Stimulated activated CD4-positive, alpha-beta T cell treated with anti-CD3 and anti-CD28 coated beads, Interleukin-2, amount 100 ng/mL, for 24 hours (primary cell): ENCODE data around the gene SEC23B.
A peak's percentile ranks its signal among the peaks of the same experiment; 100 is the strongest.
"Not testable (repeated sequence)": the region's sequence is repeated elsewhere in the genome, so short reads cannot be mapped to it uniquely, and the experiment has no call there.

Experiments used
- DNase-seq, 2 donors: peaks; one replicate each; pipeline ENCODE4 v3.0.0-alpha.2; 2020

The SEC23B gene

DNA sequence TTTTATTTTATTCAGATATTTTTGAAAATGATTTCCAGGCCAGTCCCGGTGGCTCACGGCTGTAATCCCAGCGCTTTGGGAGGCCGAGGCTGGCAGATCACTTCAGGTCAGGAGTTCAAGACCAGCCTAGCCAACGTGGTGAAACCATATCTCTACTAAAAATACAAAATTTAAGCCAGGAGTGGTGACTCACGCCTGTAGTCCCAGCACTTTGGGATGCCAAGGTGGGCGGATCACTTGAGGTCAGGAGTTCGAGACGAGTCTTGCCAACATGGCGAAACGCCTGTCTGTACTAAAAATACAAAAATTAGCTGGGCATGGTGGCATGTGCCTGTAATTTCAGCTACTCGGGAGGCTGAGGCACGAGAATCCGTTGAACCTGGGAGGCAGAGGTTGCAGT lies 19.0 kb downstream of the SEC23B start:
- not testable (repeated sequence) for DNase-seq

DNA sequence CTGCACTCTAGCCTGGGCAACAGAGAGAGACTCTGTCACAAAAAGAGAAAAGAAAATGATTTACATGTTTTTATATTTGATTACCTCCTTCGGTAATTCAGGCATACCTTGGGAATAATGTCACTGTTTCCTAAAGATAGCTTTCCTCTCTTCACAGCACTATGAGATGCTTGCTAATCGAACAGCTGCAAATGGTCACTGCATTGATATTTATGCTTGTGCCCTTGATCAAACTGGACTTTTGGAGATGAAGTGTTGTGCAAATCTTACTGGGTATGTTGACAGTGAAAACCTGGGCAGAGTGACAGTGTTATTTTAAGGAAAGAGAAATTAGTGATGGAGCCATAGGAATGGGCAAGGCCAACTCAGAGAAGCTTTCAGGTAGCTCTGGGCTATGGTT lies 19.6 kb downstream of the SEC23B start:
- no peak for DNase-seq

DNA sequence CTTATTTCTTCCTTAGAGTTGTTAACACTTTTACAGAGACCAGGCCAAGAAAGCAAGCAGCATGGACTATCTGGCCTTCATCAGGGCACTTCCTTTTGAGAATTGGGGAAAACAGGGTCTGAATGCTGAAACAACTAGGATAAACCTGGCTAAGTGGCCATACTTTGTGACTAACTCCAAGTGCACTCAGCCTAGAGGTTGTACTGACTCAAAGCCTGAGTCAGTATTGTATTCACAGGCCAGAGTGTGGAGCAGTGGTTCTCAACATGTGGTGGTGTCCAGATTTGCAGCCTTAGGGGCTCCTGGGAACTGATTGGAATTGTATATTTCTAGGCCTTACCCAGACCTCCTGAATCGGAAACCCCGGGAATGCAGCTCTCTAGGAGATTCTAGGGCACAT lies 20.1 kb downstream of the SEC23B start:
- no peak for DNase-seq

DNA sequence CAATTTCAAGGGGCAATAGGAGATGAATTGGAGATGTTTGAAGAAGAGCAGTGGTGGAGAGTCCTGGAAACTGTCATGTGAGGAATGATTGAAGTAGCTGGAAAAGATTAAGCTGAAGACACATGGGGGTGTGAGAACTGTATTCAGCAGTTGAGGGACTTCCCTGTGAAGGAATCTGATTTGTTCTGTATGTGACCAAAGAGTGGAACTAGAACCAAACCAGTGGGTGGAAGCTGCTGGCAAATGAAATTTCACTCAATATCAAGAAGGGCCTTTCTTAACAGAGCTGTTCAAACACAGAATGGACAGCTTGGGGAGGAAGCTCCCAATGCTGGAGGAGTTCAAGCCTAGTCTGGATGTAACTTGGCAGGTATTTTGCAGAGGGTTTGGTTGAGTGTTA lies 21.3 kb downstream of the SEC23B start:
- DNase-seq, result no peak

DNA sequence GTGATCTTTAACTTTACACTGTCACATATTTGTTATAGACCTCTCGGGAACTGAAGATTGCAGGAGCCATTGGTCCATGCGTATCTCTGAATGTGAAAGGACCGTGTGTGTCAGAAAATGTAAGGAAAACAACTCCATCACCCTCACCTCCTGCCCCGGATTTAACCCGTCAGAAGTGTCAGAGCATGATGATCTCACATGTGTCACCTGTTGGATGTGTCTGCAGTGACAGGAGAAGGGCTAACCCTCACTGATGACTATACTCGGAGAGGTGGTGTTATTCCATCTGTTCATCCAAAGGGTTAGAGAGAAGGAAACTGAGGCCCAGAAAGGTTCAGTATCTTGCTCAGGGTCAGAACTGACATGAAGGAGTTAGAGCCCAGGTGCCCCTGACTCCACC lies 24.9 kb downstream of the SEC23B start:
- no peak for DNase-seq

DNA sequence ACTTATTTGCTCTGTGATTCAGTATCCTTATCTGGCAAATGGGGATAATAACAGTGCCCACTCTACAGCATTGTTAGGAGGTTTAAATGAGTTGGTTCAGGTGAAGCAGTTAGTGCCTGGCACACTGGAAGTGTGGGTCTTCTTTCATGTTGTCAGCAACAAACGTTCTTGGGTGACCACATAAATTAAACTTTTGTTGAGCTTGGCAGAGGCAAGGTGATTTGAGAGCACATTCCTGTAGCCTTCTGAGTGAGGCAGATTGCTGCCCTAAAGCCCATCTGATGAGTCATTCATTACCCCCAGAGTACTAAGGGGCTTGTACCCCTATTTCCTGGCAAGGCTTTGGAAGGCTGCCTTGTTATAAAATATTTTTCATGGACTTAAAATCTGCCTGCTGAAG lies 25.8 kb downstream of the SEC23B start:
- no peak for DNase-seq

DNA sequence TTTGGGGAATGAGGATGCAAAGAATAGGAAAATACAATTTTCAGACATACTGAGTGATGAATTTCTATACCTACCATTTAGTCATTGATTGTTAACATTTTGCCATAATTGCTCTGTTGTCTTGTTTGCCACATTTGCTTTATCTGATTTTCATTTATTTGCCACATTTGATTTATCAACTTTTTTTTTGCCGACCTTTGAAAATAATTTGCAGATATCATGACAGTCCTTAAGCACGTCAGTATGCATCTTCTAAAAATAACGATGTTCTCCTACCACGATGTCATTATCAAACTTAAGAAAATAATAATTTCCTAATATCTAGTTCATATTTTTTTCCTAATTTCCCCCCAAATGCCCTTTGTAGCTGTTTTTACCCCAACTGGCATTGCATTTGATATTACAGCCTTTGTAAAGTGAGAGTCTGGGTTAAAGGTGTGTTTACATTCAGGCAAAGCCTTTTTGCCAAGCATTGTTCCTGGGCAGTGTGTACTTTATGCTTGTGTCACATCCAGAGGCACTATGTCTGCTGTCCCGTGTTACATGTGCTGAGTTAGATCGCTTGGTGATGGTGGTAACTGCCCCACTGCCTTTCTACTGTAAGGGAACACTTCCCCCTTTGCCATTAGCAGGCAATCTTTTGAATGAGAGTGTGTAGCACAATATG lies 26.4 kb downstream of the SEC23B start:
- no peak for DNase-seq

DNA sequence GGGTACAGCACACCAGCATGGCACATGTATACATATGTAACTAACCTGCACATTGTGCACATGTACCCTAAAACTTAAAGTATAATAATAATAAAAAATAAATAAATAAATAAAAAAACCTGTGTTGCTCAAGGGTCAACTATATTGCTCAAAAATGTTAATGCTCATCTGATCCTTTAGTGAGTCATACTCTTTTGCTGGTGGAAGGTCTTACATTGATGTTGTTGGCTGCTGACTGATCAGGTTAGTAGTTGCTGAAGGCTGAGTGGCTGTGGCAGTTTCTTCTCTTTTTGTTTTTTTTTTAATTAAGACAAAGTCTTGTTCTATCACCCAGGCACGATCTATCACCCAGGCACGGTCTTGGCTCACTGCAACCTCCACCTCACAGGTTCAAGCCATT lies 29.9 kb downstream of the SEC23B start:
- DNase-seq, result no peak

DNA sequence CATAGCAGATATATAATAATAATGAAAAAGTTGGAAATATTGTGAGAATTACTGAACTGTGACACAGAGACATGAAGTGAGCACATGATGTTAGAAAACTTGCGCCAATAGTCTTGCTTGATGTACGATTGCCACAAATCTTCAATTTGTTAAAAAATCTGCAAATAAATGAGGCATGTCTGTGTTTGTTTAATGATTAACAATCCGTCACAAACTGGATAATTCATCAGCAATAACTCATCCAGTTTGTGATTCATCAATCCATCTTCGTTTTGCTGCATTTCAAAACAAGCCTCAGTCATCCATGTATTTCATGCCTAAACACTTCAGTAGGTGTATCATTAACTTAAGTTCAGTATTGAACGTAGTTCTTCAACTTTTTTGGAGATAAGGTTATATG lies 34.0 kb downstream of the SEC23B start:
- no peak for DNase-seq

DNA sequence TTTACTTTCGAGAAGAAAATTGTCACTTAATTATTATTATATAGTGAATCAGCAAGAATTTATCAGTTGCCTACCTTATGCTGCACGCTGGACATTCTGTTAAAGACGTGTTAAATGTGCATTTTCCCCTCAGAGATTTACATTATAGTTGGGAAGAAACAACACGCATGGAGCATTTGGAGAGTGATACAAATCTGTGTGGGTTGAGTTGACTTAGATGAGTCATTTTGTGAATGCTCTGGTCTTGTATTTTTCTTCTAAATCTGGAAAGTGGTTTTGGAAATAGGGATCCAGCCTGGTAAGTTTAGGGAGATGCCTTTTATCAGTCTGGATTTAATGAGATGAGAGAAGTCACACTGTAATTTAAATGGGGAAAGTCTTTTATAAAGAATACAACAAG lies 35.5 kb downstream of the SEC23B start:
- no peak for DNase-seq

DNA sequence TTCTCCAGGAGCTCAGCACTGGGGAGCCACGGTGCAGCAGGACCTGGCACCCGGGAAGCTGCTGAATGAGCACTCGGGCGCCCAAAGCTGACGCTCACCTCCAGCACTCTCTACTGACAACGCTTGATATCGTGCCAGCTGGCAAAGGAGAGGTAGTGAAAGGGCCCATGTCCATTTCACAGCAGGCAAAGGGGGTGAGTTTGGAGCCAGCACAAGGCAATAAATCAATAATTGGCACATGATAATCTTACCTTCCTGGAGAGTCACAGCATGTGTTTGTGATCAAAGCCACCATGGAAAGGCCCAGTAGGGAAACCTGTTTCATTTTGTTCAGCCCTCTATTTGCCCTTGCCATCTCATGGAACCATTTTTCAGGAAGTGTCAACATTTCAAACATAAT lies 36.2 kb downstream of the SEC23B start:
- no peak for DNase-seq

DNA sequence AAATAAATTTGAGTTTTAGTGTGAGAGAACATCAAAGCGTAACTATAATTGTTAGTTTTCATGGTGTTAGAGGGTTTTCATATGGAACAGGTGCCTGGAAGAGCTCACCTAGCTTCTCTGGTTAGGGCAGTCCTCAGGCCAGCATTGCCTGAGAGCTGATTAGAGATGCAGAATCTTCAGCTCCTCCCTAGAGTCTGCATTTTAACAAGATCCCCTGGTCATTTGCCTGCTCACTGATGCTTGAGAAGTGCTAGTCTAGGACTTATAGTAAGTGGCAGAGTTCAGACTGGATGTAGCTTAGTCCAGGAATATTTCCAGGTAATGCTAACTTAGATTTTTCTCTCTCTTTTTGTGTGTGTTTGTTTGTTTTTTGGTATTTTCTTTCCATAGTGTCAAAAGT lies 37.8 kb downstream of the SEC23B start:
- DNase-seq, result no peak

DNA sequence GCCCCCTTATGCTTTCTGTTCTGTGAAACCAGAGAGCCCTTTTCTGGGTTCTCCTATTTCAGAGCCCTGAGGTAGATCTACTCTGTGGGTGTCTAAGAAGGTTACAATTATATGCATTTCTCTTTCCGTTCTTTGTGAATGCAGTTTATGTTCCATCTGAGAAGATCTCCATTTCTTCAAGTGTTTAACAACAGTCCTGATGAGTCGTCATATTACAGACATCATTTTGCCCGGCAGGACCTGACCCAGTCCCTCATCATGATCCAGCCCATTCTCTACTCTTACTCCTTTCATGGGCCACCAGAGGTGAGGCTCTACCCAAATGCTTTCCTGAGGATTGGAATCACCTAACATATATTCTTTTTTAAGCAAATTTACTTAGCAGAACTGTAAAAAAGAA lies 40.7 kb downstream of the SEC23B start:
- DNase-seq, result no peak

DNA sequence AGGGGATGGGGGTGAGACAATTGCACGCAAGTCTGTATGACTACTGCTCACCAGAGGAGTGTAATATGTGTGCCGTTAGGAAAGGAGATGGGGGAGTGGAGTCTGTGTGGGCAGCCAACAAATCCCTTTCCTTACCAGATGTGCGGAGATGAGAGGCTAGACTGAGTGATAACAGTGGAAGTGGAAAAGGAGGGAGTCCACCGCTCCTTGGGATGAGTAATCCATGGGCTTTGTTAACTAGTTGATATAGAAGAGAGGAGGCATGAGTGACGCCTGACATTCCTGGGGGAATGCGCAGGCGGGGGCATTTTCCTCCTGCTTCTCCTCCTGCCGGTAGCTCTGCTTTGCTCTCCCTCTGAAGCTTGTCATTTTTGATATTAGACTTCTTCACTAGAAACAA lies 46.0 kb downstream of the SEC23B start:
- no peak for DNase-seq

DNA sequence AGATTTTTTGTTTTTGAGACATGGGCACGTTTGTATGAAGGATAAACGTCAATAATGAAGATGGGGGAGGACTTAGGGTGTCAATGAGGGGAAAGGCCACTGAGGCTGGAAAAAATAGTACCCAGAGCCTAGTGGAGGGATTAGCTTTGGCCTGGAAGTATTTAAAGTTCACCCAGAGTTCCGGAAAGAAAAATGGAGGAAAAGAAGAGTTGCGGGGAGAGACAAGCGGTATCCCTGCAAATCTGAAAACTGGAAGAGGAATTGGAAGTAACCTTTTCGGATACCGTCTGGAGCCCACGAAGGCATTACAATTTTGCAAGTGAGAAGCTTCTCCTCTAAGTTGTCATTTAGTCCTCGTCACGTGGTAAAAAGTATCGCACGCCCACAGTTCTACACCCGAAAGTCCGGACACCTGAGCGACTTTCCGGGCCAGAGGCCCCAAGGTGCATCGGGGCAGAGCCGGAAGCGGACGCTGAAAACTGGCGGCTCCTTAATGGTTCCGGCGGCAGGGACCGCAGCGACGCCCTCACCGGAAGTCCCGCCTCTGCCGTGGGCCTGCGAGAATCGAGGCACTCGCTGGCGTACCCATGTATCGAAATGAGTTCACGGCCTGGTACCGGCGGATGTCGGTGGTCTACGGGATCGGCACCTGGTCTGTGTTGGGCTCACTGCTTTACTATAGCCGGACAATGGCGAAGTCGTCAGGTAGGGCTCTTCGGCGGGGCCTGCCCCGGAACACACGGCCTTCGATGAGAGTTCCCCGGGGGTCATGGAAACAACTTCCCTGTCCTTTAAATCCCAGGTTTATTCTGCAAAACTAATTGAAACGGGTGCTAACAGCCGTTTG lies 59.4 kb downstream of the SEC23B start, which contains the start of gene SMIM26:
SMIM26 (plus strand) TSS at position 541 of the 847 bp plus-strand sequence; CDS start at position 588, 47 bp downstream.
- peak; percentile 95 for DNase-seq

DNA sequence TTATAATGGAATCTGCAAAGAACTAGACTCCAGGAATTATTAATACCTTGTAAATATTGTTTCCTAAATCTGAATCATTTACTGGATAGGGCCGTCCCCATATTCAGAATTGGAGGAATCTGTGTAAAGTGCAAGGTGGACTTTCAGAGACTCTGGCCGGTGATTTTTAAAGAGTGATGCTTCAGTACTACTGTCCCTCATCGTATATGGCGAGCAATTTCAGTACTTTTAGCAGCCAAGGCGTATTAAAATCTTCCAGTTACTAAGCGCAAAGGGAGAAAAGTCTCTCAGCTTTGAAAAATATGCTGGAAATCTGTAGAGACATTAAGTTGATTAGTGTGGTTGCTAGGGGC lies 60.0 kb downstream of the SEC23B start:
- no peak for DNase-seq

DNA sequence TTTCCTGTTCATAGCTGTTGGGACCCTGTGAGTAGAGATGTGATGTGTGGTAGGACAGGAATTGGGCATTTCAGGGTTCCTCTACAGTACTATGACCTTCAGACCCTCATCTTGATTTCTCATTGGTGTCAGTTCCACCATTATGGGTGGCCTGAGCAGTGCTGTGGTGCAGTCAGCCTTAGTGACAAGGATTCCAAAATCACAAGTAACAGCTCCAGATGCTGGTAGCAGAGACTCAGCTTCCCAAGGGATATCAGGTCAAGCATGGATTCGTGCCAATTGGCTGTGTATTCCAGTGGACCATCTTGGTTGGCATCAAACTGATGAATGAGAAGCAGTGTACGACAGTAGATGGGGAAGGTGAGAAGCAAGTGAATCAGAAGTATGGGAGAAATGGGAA lies 63.3 kb downstream of the SEC23B start:
- no peak for DNase-seq

DNA sequence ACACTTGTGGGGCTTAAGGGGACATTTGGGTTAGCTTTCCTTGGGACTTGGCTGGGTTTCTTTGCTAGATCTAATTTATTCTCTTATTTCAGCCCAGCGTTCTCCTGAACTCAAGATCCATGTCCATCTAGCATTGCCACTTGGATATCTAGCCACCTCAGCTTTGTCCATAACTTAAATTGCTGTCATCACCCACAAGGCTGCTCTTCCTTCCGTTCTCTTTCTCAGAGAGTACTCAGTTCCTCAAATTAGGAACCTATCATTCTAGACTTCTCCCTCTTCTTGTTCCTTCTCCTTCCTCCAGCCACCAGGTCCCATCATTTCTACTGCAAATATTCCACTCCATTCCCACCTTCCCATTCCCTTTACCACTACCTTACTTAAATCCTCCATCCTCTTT lies 63.8 kb downstream of the SEC23B start:
- no peak for DNase-seq

DNA sequence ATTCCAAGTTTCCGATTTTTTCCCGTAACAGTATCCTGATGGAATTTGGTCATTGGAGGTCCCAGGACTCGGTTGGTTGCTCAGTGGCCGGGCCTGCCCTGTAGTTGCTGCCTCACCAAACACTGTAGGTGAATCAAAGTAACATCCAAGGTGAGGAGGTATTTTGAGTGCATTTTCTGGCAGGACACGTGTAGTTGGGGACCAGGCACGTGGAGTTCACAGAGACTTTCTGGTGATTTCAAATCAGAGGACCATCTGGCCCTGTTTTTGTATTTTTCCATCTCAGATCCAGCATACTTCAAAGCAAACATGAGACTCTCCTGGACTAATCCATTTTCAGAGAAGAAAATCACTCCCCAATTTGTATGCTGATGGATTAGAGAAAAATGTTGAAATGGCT lies 70.2 kb downstream of the SEC23B start:
- DNase-seq, result no peak

DNA sequence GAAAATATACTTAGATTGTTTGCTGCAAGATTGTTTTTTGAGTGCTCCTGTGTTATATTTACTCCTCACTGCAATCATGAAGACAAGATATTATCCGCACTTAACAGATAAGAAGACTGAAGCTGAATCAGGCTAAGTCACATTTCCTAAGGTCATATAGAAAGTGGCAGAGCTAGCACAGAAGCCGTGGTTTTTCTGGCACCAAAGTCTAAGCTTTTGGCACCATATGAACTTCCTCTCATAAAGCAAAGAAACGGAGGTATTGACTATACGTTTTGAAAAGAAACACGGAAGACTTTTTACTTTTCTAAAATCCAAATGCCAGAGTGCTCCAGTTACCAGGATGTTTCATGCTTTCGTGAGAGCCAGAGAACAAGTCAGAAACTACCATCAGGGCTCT lies 70.8 kb downstream of the SEC23B start:
- no peak for DNase-seq

DNA sequence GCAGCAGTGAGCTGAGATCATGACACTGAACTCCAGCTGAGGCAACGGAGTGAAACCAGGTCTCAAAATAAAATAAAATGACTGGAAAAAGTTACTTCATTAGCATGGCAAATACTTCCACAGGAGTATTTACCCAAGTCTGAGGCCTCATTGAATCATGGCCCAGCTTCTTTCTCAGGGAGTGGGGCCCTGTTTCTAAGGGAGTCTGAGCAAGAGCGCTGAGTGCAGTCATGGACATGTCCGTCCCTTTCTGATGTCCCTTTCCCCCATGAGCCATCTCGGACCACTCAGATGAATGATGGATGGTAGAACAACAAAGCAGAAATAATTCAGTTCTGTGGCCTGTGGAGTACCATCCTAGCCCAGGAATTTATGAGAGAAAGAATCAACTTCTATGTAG lies 72.3 kb downstream of the SEC23B start:
- no peak for DNase-seq

DNA sequence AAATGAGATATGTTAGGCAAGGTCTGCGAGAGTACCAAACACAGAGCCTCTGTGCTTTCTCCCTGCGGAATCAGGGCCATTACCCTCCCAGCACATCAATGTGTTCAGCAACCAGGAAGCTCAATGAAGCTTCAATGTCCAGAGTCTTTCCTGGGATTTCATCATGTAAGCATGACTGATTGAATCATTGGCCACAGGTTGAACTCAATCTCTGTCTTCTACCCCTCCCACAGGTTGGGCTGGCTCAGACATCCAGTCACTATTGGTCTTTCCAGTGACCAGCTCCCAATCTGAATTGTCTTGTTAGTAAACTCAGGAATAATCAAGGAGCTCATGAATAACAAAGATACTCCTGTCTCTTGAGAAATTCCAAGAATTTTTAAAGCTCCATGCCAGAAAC lies 77.4 kb downstream of the SEC23B start:
- DNase-seq, result no peak

DNA sequence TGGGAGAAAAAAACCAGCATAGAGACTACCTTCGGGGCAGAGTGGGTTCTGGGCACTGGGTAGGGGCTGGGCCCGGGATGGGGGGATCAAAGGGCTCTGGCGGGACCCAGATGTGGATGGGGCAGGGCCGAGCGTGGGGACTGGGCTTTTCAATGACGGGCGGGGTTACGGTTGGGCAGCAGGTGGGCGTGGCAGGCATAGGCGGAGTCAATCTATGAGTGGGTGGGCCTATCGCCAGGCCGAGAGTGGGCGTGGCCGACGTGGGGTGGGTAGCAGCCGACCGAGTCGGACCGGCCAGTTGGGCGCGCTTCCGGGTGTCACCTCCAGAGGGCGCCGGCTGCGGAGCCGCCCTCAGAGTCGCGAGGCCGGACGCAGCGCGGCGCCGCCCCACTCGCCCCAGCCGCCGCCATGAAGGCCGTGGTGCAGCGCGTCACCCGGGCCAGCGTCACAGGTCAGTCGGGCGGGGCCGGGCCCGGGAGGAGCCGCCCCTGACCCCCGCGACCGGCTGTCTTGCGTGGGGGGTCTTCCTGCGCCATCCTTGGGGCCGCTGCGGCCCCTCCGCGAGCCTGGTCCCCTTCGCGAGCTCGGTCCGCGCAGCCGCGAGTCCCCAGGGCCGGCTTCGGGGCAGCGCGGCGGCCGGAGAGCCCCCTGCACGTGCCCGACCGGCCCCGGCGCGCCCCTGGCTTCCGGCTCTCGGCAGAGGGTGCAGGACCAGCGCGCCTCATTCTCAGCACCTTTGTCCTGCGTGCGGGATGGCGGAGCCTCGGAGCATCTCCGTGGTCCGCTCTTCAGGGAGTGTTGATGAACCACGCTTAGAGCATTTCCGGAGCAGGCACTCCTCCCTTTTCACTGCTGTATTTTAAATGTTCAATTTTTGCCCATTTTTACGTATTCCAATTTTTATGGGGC lies 80.2 kb downstream of the SEC23B start, which contains the start of gene DTD1:
DTD1 (plus strand) TSS at position 390 of the 909 bp plus-strand sequence; CDS start at position 409, 19 bp downstream.
- peak; percentile 90 to 96 for DNase-seq

DNA sequence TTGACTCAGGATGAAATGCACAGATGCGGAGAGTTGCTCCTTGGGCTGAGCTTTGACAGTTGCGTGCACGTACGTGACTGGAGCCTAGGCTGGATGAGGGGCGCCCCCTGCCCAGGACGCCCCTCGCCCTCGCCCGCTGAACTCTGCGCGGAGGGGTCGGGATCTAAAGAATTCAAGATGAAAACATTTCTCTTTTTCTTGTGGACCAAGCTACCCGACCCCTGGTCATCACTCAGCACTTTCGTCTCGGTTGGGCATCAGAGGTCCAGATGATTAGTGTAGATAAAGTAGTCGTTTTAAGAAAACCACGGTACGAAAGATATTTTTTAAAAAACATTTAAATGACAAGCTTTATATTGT lies 80.8 kb downstream of the SEC23B start:
- no peak for DNase-seq
